Activated T-cell treated with anti-CD3 and anti-CD28 coated beads, Interleukin-2, amount 50 U/mL, for 4 hours (primary cell): ENCODE results near the gene C3AR1. TPM values are rescaled to one million over a fixed set of nuclear protein-coding genes. Genes with fewer than 3 reads are reported as not detected.
A peak's percentile ranks its signal among the peaks of the same experiment; 100 is the strongest.
"Not testable (repeated sequence)": the region's sequence is repeated elsewhere in the genome, so short reads cannot be mapped to it uniquely, and the experiment has no call there.

Source experiments
- ATAC-seq, 2 donors: fragments of 200-7000 bp; cut with Tn5 transposase; one replicate each; pipeline ENCODE4 v1.10.0; 2021
- DNase-seq: peaks from one replicate; pipeline ENCODE4 v3.0.0-alpha.2; 2020
- H3K27me3 Mint-ChIP-seq: one replicate; pipeline ENCODE4 v1.8.0; 2021; ENCODE audit warnings: low read depth, mixed read lengths
- H3K36me3 Mint-ChIP-seq: one replicate; pipeline ENCODE4 v1.8.0; 2022; ENCODE audit warnings: mixed read lengths; ENCODE audit not compliant: insufficient read depth
- H3K4me1 Mint-ChIP-seq: one replicate; pipeline ENCODE4 v1.8.0; 2021; ENCODE audit warnings: low read depth, mixed read lengths
- H3K4me3 Mint-ChIP-seq: one replicate; pipeline ENCODE4 v1.8.0; 2021; ENCODE audit warnings: mild to moderate bottlenecking, moderate library complexity, mixed read lengths
- H3K9me3 Mint-ChIP-seq: one replicate; pipeline ENCODE4 v1.8.0; 2021; ENCODE audit warnings: mixed read lengths
- total RNA-seq, 3 donors: library from RNA; stranded (reverse); gene quantifications; one replicate each; pipeline ENCODE4 v1.2.1, GENCODE V29; 2021

Gene C3AR1
- total RNA-seq, 3 donors from 2014 or later, result 0.49 to 1.5 (median 0.63) TPM

GRCh38 chr12:8030189-8030588, 36.0 kb downstream of the C3AR1 start:
- peaks cover 42% of the 10 kb centered on the region for H3K4me1 Mint-ChIP-seq
- no peak overlapping the region for H3K4me3 Mint-ChIP-seq
- DNase-seq (no peak), ATAC-seq (no peak)
- no peaks in the 10 kb centered on the region for H3K27me3 Mint-ChIP-seq
- H3K9me3 Mint-ChIP-seq, result no peaks in the 10 kb centered on the region
- H3K36me3 Mint-ChIP-seq, result no peaks in the 10 kb centered on the region

GRCh38 chr12:8028267-8028666, 37.9 kb downstream of the C3AR1 start:
- Mint-ChIP-seq H3K4me1 (peaks cover 23% of the 10 kb centered on the region), H3K27me3 (no peaks in the 10 kb centered on the region), H3K9me3 (no peaks in the 10 kb centered on the region), H3K4me3 (no peak overlapping the region), H3K36me3 (no peaks in the 10 kb centered on the region)
- DNase-seq (no peak), ATAC-seq (no peak)

- H3K4me1 Mint-ChIP-seq, result peaks cover 20% of the 10 kb centered on the region
- no peak for DNase-seq
- ATAC-seq, result no peak
- H3K36me3 Mint-ChIP-seq, result no peaks in the 10 kb centered on the region
- H3K9me3 Mint-ChIP-seq, result no peaks in the 10 kb centered on the region
- H3K27me3 Mint-ChIP-seq, result no peaks in the 10 kb centered on the region
- H3K4me3 Mint-ChIP-seq, result peak overlapping the region; percentile 91
These were observed 38.3 kb downstream of the C3AR1 start for GRCh38 chr12:8027856-8028255.

- Mint-ChIP-seq H3K4me1 (peaks cover 14% of the 10 kb centered on the region), H3K27me3 (no peaks in the 10 kb centered on the region), H3K36me3 (no peaks in the 10 kb centered on the region), H3K4me3 (peak overlapping the region; percentile 91), H3K9me3 (no peaks in the 10 kb centered on the region)
- ATAC-seq (peak; percentile 95 to 97), DNase-seq (peak; percentile 93)
These were observed 39.8 kb downstream of the C3AR1 start for GRCh38 chr12:8026291-8026900.

- Mint-ChIP-seq H3K4me3 (peak overlapping the region; percentile 50), H3K36me3 (peaks cover 3% of the 10 kb centered on the region), H3K27me3 (peaks cover 34% of the 10 kb centered on the region), H3K4me1 (no peaks in the 10 kb centered on the region), H3K9me3 (no peaks in the 10 kb centered on the region)
- ATAC-seq, result peak; percentile 75 to 81
- peak; percentile 6 for DNase-seq
These were observed 47.2 kb downstream of the C3AR1 start for GRCh38 chr12:8018666-8019581.

GRCh38 chr12:8018213-8018612, 47.9 kb downstream of the C3AR1 start:
- peaks cover 34% of the 10 kb centered on the region for H3K27me3 Mint-ChIP-seq
- not testable (repeated sequence) for ATAC-seq, H3K36me3 Mint-ChIP-seq, H3K9me3 Mint-ChIP-seq, DNase-seq, H3K4me1 Mint-ChIP-seq, H3K4me3 Mint-ChIP-seq

- H3K4me3 Mint-ChIP-seq, result no peak overlapping the region
- peaks cover 3% of the 10 kb centered on the region for H3K36me3 Mint-ChIP-seq
- DNase-seq (no peak), ATAC-seq (no peak)
- peaks cover 40% of the 10 kb centered on the region for H3K27me3 Mint-ChIP-seq
- no peaks in the 10 kb centered on the region for H3K4me1 Mint-ChIP-seq
- H3K9me3 Mint-ChIP-seq, result no peaks in the 10 kb centered on the region
These were observed 51.3 kb downstream of the C3AR1 start for GRCh38 chr12:8014836-8015235.

- ATAC-seq, result no peak
- Mint-ChIP-seq H3K27me3 (peaks cover 31% of the 10 kb centered on the region), H3K9me3 (no peaks in the 10 kb centered on the region), H3K36me3 (peaks cover 3% of the 10 kb centered on the region), H3K4me3 (no peak overlapping the region), H3K4me1 (no peaks in the 10 kb centered on the region)
- no peak for DNase-seq
These were observed 53.4 kb downstream of the C3AR1 start for GRCh38 chr12:8012651-8013309.

- Mint-ChIP-seq H3K4me3 (no peak overlapping the region), H3K27me3 (peaks cover 22% of the 10 kb centered on the region), H3K9me3 (no peaks in the 10 kb centered on the region), H3K4me1 (no peaks in the 10 kb centered on the region), H3K36me3 (peaks cover 3% of the 10 kb centered on the region)
- ATAC-seq, result no peak
- DNase-seq, result no peak
These were observed 54.8 kb downstream of the C3AR1 start for GRCh38 chr12:8011331-8011730.

Other genes starting within 250 kb of the C3AR1 start
- gene SLC2A14, start 193.4 kb downstream of the C3AR1 start, total RNA-seq, result 1 to 10 TPM in 1 of 3 donors, not detected in 2; 3.7 TPM
- 100 to 1,000 TPM; 109 to 117 (median 114) TPM for gene SLC2A3, start 130.2 kb downstream of the C3AR1 start, total RNA-seq
- 10 to 100 TPM; 17.7 to 20.7 (median 19.0) TPM for gene FOXJ2, start 33.6 kb downstream of the C3AR1 start, total RNA-seq
- 10 to 100 TPM; 41.6 to 49.5 (median 42.0) TPM for gene NECAP1, start 15.9 kb upstream of the C3AR1 start, total RNA-seq
- under 1 TPM in 2 of 3 donors, not detected in 1; 0.18 to 0.92 TPM for gene CLEC4A, start 57.3 kb upstream of the C3AR1 start, total RNA-seq
- not detected for gene ZNF705A, start 90.7 kb upstream of the C3AR1 start, total RNA-seq
- under 1 TPM in 1 of 3 donors, not detected in 2; 0.34 TPM for gene FAM90A1, start 161.3 kb upstream of the C3AR1 start, total RNA-seq